H1 (cell line): ENCODE results near the gene ARHGEF4. TPM values are rescaled to one million over a fixed set of nuclear protein-coding genes. Genes with fewer than 3 reads are reported as not detected.

Experiments used
- BRCA1 ChIP-seq: IDR thresholded peaks from 2 replicates; pipeline ENCODE4 v1.6.1; 2012; ENCODE audit warnings: low read depth, low read length, improper control_type of control experiment
- EP300 ChIP-seq, 2 experiments: IDR thresholded peaks; 1 replicate in 1 of 2; 2 replicates in 1 of 2; pipeline ENCODE4 v1.6.1; 2011 to 2012; ENCODE audit warnings: low read depth in 2 of 2, low read length in 2 of 2, mild to moderate bottlenecking in 2 of 2, borderline replicate concordance in 1 of 2, inconsistent platforms in 1 of 2, moderate library complexity in 1 of 2
- POU5F1 ChIP-seq: IDR thresholded peaks from 2 replicates; pipeline ENCODE4 v1.6.1; 2011; ENCODE audit warnings: low read depth, mild to moderate bottlenecking, low read length, moderate library complexity
- SRF ChIP-seq: IDR thresholded peaks from 2 replicates; pipeline ENCODE4 v1.6.1; 2011; ENCODE audit warnings: mild to moderate bottlenecking, low read depth, low read length, moderate library complexity
- ZNF274 ChIP-seq: IDR thresholded peaks from 2 replicates; pipeline ENCODE4 v1.7.0; 2012; ENCODE audit warnings: low read length, borderline replicate concordance; ENCODE audit errors: extremely low read depth
- polyA plus RNA-seq, 7 experiments: library from polyadenylated mRNA; depleted of rRNA in 3 of 7; stranded (reverse) in 5 of 7; unstranded in 2 of 7; fragments of >200 nt in 5 of 7; fragments of 200-250 nt in 2 of 7; gene quantifications; 1 replicate in 5 of 7; 2 replicates in 1 of 7; 4 replicates in 1 of 7; pipeline versions ENCODE4 v1.2.1 to v1.2.3, GENCODE V29; 2011 to 2013; ENCODE audit warnings: missing spikeins in 2 of 7, mixed read lengths in 2 of 7
- total RNA-seq: library from RNA; stranded (reverse); fragmentation: NEBNext Ultra II Directional; extraction: Animal tissue kit (Norgen Biotek cat#: 25700); gene quantifications from 2 replicates; pipeline ENCODE4 v1.2.1, GENCODE V29; 2021
- TF ChIP-seq, protein P1 (sequence below), 3 experiments: IDR thresholded peaks; 1 replicate in 2 of 3; 2 replicates in 1 of 3; pipeline versions ENCODE4 v1.5.1 to v1.6.1; 2011; ENCODE audit warnings: low read length in 3 of 3, mild to moderate bottlenecking in 3 of 3, inconsistent platforms in 2 of 3, low read depth in 1 of 3, moderate library complexity in 1 of 3; ENCODE audit not compliant: insufficient read depth in 1 of 3; ENCODE audit errors: control extremely low read depth in 1 of 3

ARHGEF4 gene
- total and polyA plus RNA-seq, 2 of the 8 experiments (the other 6 are each of a cell fraction or from before 2014, with no cell fraction given) = 10.6 to 14.6 TPM

DNA sequence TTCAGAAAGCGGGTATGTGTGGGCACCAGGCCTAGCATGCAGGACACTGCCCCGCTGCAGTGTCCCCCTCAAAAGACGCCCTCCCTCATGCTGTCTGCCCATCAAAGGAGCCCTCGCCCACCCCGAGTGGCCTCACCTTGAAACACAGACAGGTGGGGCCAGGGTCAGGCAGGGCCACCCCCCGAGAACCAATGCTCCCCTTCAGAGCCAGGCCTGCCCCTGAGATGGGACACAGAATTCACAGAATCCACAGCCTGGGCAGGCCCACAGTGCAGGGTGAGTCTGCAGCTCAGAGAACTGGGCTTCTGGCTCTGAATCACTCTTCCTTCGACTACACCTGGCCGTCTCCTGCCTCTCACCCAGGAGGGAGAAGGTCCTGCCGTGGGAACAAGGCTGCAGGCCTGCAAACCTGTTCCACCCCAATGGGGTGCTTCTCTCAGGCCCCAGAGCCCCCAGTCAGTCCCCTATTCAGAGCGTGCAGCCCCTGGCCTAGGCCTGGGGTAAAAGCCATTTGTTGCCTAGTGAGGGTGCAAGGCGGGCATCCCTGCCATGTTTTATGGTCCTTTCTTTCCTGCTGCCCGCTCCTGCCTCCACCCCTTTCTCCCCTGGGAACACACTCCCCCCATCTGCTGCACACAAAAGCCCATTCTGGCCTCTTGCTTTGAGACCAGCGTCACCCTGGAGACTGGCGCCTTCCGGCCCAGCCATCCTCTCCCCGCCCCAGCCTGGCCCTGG is 11.3 kb upstream of the ARHGEF4 start (continued):
- TF ChIP-seq POU5F1 (no peak), SRF (no peak), BRCA1 (no peak), ZNF274 (no peak), EP300 (IDR thresholded peaks at IDR 0.05; ENCODE audit: borderline replicate concordance in 1 of 2, low read depth in 2 of 2, low read length in 2 of 2) (no peak)
- TF ChIP-seq, protein P1, sequence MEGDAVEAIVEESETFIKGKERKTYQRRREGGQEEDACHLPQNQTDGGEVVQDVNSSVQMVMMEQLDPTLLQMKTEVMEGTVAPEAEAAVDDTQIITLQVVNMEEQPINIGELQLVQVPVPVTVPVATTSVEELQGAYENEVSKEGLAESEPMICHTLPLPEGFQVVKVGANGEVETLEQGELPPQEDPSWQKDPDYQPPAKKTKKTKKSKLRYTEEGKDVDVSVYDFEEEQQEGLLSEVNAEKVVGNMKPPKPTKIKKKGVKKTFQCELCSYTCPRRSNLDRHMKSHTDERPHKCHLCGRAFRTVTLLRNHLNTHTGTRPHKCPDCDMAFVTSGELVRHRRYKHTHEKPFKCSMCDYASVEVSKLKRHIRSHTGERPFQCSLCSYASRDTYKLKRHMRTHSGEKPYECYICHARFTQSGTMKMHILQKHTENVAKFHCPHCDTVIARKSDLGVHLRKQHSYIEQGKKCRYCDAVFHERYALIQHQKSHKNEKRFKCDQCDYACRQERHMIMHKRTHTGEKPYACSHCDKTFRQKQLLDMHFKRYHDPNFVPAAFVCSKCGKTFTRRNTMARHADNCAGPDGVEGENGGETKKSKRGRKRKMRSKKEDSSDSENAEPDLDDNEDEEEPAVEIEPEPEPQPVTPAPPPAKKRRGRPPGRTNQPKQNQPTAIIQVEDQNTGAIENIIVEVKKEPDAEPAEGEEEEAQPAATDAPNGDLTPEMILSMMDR (IDR thresholded peaks at IDR 0.05; ENCODE audit: control extremely low read depth in 1 of 3, insufficient read depth in 1 of 3, low read depth in 1 of 3, low read length in 3 of 3) = no peak
- TF ChIP-seq, all 59 proteins: peak for 0
